GM23248 (cell line): ENCODE measurements around the gene CREB3. TPM values are rescaled to one million over a fixed set of nuclear protein-coding genes. Genes with fewer than 3 reads are reported as not detected.

Experiments used
- DNase-seq: peaks from one replicate; pipeline ENCODE4 v3.0.0-alpha.2; 2015
- H2AFZ ChIP-seq: fragments of 200-600 bp; sonication (generic); 2 replicates; pipeline ENCODE4 v1.6.1; 2016; ENCODE audit warnings: antibody characterized with exemption
- H3F3A ChIP-seq: fragments of 200-600 bp; sonication (generic); 2 replicates; pipeline ENCODE4 v1.6.1; 2016; ENCODE audit warnings: mild to moderate bottlenecking, antibody characterized with exemption, mixed run types; ENCODE audit not compliant: insufficient read depth
- H3K27ac ChIP-seq: fragments of 200-600 bp; sonication (generic); 2 replicates; pipeline ENCODE4 v1.5.1; 2016; ENCODE audit warnings: mild to moderate bottlenecking
- H3K27me3 ChIP-seq: fragments of 200-600 bp; sonication (generic); replicated peaks from 2 replicates; pipeline ENCODE4 v1.6.1; 2016; ENCODE audit warnings: mild to moderate bottlenecking; ENCODE audit not compliant: insufficient read depth
- H3K36me3 ChIP-seq: fragments of 200-600 bp; sonication (generic); 2 replicates; pipeline ENCODE4 v1.6.1; 2016; ENCODE audit warnings: low read depth, mild to moderate bottlenecking
- H3K4me1 ChIP-seq: fragments of 200-600 bp; sonication (generic); 2 replicates; pipeline ENCODE4 v1.6.1; 2016; ENCODE audit warnings: mild to moderate bottlenecking; ENCODE audit not compliant: insufficient read depth
- H3K4me2 ChIP-seq: fragments of 200-600 bp; sonication (generic); one replicate; pipeline ENCODE4 v1.6.1; 2016; ENCODE audit warnings: mild to moderate bottlenecking; ENCODE audit not compliant: unreplicated experiment
- H3K4me3 ChIP-seq: fragments of 200-600 bp; sonication (generic); 2 replicates; pipeline ENCODE4 v1.5.1; 2016; ENCODE audit warnings: mild to moderate bottlenecking
- H3K79me2 ChIP-seq: fragments of 200-600 bp; sonication (generic); 2 replicates; pipeline ENCODE4 v1.6.1; 2016; ENCODE audit warnings: mild to moderate bottlenecking; ENCODE audit not compliant: insufficient read depth
- H3K9ac ChIP-seq: fragments of 200-600 bp; sonication (generic); 2 replicates; pipeline ENCODE4 v1.6.1; 2016; ENCODE audit warnings: mild to moderate bottlenecking
- H3K9me2 ChIP-seq: fragments of 200-600 bp; sonication (generic); 2 replicates; pipeline ENCODE4 v1.6.1; 2016; ENCODE audit warnings: mixed run types, mild to moderate bottlenecking, moderate library complexity; ENCODE audit not compliant: insufficient read depth
- H3K9me3 ChIP-seq: fragments of 200-600 bp; sonication (generic); one replicate; pipeline ENCODE4 v1.6.1; 2017; ENCODE audit warnings: low read depth
- H4K20me1 ChIP-seq: fragments of 200-600 bp; sonication (generic); 2 replicates; pipeline ENCODE4 v1.6.0; 2016; ENCODE audit not compliant: insufficient read depth
- EZH2 ChIP-seq: fragments of 200-600 bp; sonication (generic); IDR thresholded peaks from 2 replicates; pipeline ENCODE4 v1.6.1; 2018; ENCODE audit warnings: antibody characterized with exemption, mild to moderate bottlenecking; ENCODE audit not compliant: insufficient read depth, poor library complexity, severe bottlenecking
- EZH2phosphoT487 ChIP-seq: fragments of 200-600 bp; sonication (generic); IDR thresholded peaks from 2 replicates; pipeline ENCODE4 v1.6.1; 2018; ENCODE audit warnings: antibody characterized with exemption, moderate library complexity, mild to moderate bottlenecking, low read depth; ENCODE audit not compliant: insufficient read depth
- WGBS, 2 experiments: methylation state at CpG; one replicate each; pipeline ENCODE4 v1.1.6; 2015 to 2017; ENCODE audit warnings: low lambda C conversion rate in 2 of 2, low coverage in 1 of 2; ENCODE audit errors: missing lambda C conversion rate in 2 of 2; 5-methylcytosine and 5-hydroxymethylcytosine counted together
- in situ Hi-C: fragments of 300-500 bp; cut with MboI; formaldehyde crosslinking; loops from 2 replicates; pipeline ENCODE4 v1.15.0; 2020
- polyA plus RNA-seq: library from polyadenylated mRNA; unstranded; fragments of >200 nt; fragmentation: Nextera tagmentation; extraction: Ambion mirVana; gene quantifications from 2 replicates; pipeline ENCODE4 v1.2.1, GENCODE V29; 2016
- total RNA-seq: library from RNA; depleted of rRNA; stranded (reverse); fragments of >200 nt; shearing (Covaris generic); gene quantifications from 2 replicates; pipeline ENCODE4 v1.2.3, GENCODE V29; 2014

The CREB3 gene
- total and polyA plus RNA-seq, 2 experiments from 2014 or later = 101 to 113 TPM

- no peaks in the 10 kb centered on the region for H3K27me3 ChIP-seq
- no peak overlapping the region for H3K9ac ChIP-seq
- TF ChIP-seq EZH2phosphoT487 (no peak), EZH2 (no peak)
- no peak overlapping the region for H3K4me2 ChIP-seq
- 95 to 97% methylated on average over 2 of the region's 2 CpGs for WGBS, 2 experiments
- no peaks in the 10 kb centered on the region for H4K20me1 ChIP-seq
- H3K4me3 ChIP-seq = no peak overlapping the region
- H3K79me2 ChIP-seq = no peaks in the 10 kb centered on the region
- H3K36me3 ChIP-seq = no peaks in the 10 kb centered on the region
- H3K27ac ChIP-seq = no peak overlapping the region
- 0 out of 2 replicates have a peak, but pooled peaks cover 13% of the 10 kb centered on the region for H3F3A ChIP-seq
- peaks cover 8% of the 10 kb centered on the region for H3K4me1 ChIP-seq
- H2AFZ ChIP-seq = no peak overlapping the region
- no peaks in the 10 kb centered on the region for H3K9me3 ChIP-seq
- in situ Hi-C loops = no loop called here
- no peaks in the 10 kb centered on the region for H3K9me2 ChIP-seq
- no peak for DNase-seq
Measured at GRCh38 chr9:35760651-35761050, 28.2 kb downstream of the CREB3 start.

- Histone ChIP-seq H3K9ac (no peak overlapping the region), H3K9me3 (no peaks in the 10 kb centered on the region), H2AFZ (no peak overlapping the region), H4K20me1 (no peaks in the 10 kb centered on the region), H3K4me3 (no peak overlapping the region), H3K79me2 (no peaks in the 10 kb centered on the region), H3K4me2 (no peak overlapping the region), H3K27me3 (no peaks in the 10 kb centered on the region), H3K9me2 (no peaks in the 10 kb centered on the region), H3K4me1 (no peaks in the 10 kb centered on the region), H3K27ac (no peak overlapping the region), H3K36me3 (no peaks in the 10 kb centered on the region), H3F3A (0 out of 2 replicates have a peak, but pooled peaks cover 9% of the 10 kb centered on the region)
- WGBS, 2 experiments = 73 to 86% methylated on average over 2 of the region's 2 CpGs
- DNase-seq = no peak
- TF ChIP-seq EZH2phosphoT487 = no peak
- no peak for TF ChIP-seq EZH2
- in situ Hi-C loops = no loop called here
Measured at GRCh38 chr9:35763181-35763580, 30.7 kb downstream of the CREB3 start.

GRCh38 chr9:35763803-35764202, 31.3 kb downstream of the CREB3 start:
- Histone ChIP-seq H3K27ac (no peak overlapping the region), H3K4me3 (no peak overlapping the region), H3F3A (0 out of 2 replicates have a peak, but pooled peaks cover 3% of the 10 kb centered on the region), H4K20me1 (no peaks in the 10 kb centered on the region), H3K36me3 (no peaks in the 10 kb centered on the region), H3K4me1 (no peaks in the 10 kb centered on the region), H3K4me2 (no peak overlapping the region), H3K9ac (no peak overlapping the region), H3K27me3 (no peaks in the 10 kb centered on the region), H2AFZ (no peak overlapping the region), H3K79me2 (no peaks in the 10 kb centered on the region), H3K9me2 (no peaks in the 10 kb centered on the region), H3K9me3 (no peaks in the 10 kb centered on the region)
- no peak for DNase-seq
- in situ Hi-C loops = no loop called here
- no peak for TF ChIP-seq EZH2phosphoT487
- TF ChIP-seq EZH2 = no peak
- 95 to 100% methylated on average over 1 of the region's 1 CpG for WGBS, 2 experiments

- Histone ChIP-seq H3K9me3 (no peaks in the 10 kb centered on the region), H3K9me2 (no peaks in the 10 kb centered on the region), H3F3A (peaks cover 3% of the 10 kb centered on the region; the same call in 1 of the 2 replicates), H3K27ac (no peak overlapping the region), H3K4me1 (peaks cover 4% of the 10 kb centered on the region), H3K4me2 (no peak overlapping the region), H3K4me3 (no peak overlapping the region), H3K27me3 (peaks cover 5% of the 10 kb centered on the region), H2AFZ (no peak overlapping the region), H4K20me1 (no peaks in the 10 kb centered on the region), H3K79me2 (no peaks in the 10 kb centered on the region), H3K9ac (no peak overlapping the region), H3K36me3 (no peaks in the 10 kb centered on the region)
- DNase-seq = no peak
- TF ChIP-seq EZH2 (no peak), EZH2phosphoT487 (no peak)
- WGBS, 2 experiments = 90 to 98% methylated on average over 2 of the region's 2 CpGs
- in situ Hi-C loops = no loop called here
Measured at GRCh38 chr9:35766997-35767396, 34.5 kb downstream of the CREB3 start.

- Histone ChIP-seq H3K79me2 (no peaks in the 10 kb centered on the region), H3K4me1 (peaks cover 7% of the 10 kb centered on the region), H3K9me2 (no peaks in the 10 kb centered on the region), H3K4me2 (no peak overlapping the region), H3F3A (peaks cover 7% of the 10 kb centered on the region; the same call in 1 of the 2 replicates), H3K27ac (no peak overlapping the region), H3K9me3 (no peaks in the 10 kb centered on the region), H3K4me3 (no peak overlapping the region), H3K27me3 (peaks cover 5% of the 10 kb centered on the region), H3K9ac (no peak overlapping the region), H3K36me3 (no peaks in the 10 kb centered on the region), H2AFZ (no peak overlapping the region), H4K20me1 (no peaks in the 10 kb centered on the region)
- no peak for DNase-seq
- in situ Hi-C loops = no loop called here
- TF ChIP-seq EZH2 = no peak
- TF ChIP-seq EZH2phosphoT487 = no peak
- 82 to 90% methylated on average over 1 of the region's 1 CpG for WGBS, 2 experiments
Measured at GRCh38 chr9:35767458-35767857, 35.0 kb downstream of the CREB3 start.
